HepG2 (cell line): ENCODE measurements around the gene LOXL4. TPM values are rescaled to one million over a fixed set of nuclear protein-coding genes. Genes with fewer than 3 reads are reported as not detected.

Experiments used
- BRCA1 ChIP-seq: sonication (generic); formaldehyde crosslinking; IDR thresholded peaks from 2 replicates; pipeline ENCODE4 v1.4.0; 2020; ENCODE audit warnings: missing genetic modification reagents
- CSRNP1 ChIP-seq: sonication (generic); formaldehyde crosslinking; IDR thresholded peaks from 2 replicates; pipeline ENCODE4 v1.8.1; 2023; ENCODE audit warnings: mild to moderate bottlenecking, missing genetic modification reagents
- DDIT3 ChIP-seq: sonication (generic); formaldehyde crosslinking; IDR thresholded peaks from 2 replicates; pipeline ENCODE4 v1.4.0; 2020; ENCODE audit warnings: mild to moderate bottlenecking, missing genetic modification reagents
- ETV6 ChIP-seq: sonication (generic); formaldehyde crosslinking; conservative IDR thresholded peaks from 2 replicates; pipeline ENCODE4 v1.4.0; 2020; ENCODE audit warnings: missing genetic modification reagents
- HINFP ChIP-seq: sonication (generic); formaldehyde crosslinking; IDR thresholded peaks from 2 replicates; pipeline ENCODE4 v1.4.0; 2020; ENCODE audit warnings: low read depth, mild to moderate bottlenecking, missing genetic modification reagents
- KLF15 ChIP-seq: sonication (generic); formaldehyde crosslinking; IDR thresholded peaks from 2 replicates; pipeline ENCODE4 v1.8.1; 2023; ENCODE audit warnings: borderline replicate concordance, mild to moderate bottlenecking, inconsistent platforms, missing genetic modification reagents, mixed read lengths
- MYPOP ChIP-seq: sonication (generic); formaldehyde crosslinking; IDR thresholded peaks from 2 replicates; pipeline ENCODE4 v1.8.1; 2023; ENCODE audit warnings: mild to moderate bottlenecking, moderate library complexity, missing genetic modification reagents
- PLRG1 ChIP-seq: fragments of 450-650 bp; conservative IDR thresholded peaks from 2 replicates; pipeline ENCODE4 v1.6.1; 2016
- POGK ChIP-seq: sonication (generic); formaldehyde crosslinking; conservative IDR thresholded peaks from 2 replicates; pipeline ENCODE4 v1.8.0; 2022; ENCODE audit warnings: mild to moderate bottlenecking, moderate library complexity, missing genetic modification reagents
- PRPF4 ChIP-seq: fragments of 200-400 bp; formaldehyde crosslinking; IDR thresholded peaks from 2 replicates; pipeline ENCODE4 v1.6.1; 2016; ENCODE audit warnings: low read length, low read depth; ENCODE audit not compliant: poor library complexity, severe bottlenecking
- TEF ChIP-seq: sonication (generic); formaldehyde crosslinking; IDR thresholded peaks from 2 replicates; pipeline ENCODE4 v1.5.0; 2020; ENCODE audit warnings: missing genetic modification reagents
- TP53 ChIP-seq: sonication (generic); formaldehyde crosslinking; conservative IDR thresholded peaks from 2 replicates; pipeline ENCODE4 v1.4.0; 2020; ENCODE audit warnings: missing genetic modification reagents
- YEATS4 ChIP-seq: sonication (generic); formaldehyde crosslinking; IDR thresholded peaks from 2 replicates; pipeline ENCODE4 v1.4.0; 2020; ENCODE audit warnings: missing genetic modification reagents, borderline replicate concordance
- ZMYM3 ChIP-seq: sonication (generic); formaldehyde crosslinking; IDR thresholded peaks from 2 replicates; pipeline ENCODE4 v1.5.1; 2020; ENCODE audit warnings: mild to moderate bottlenecking, missing genetic modification reagents
- ZNF260 ChIP-seq: sonication (generic); formaldehyde crosslinking; IDR thresholded peaks from 2 replicates; pipeline ENCODE4 v1.4.0; 2020; ENCODE audit warnings: missing genetic modification reagents, low read depth, mild to moderate bottlenecking, borderline replicate concordance
- ZNF337 ChIP-seq: sonication (generic); formaldehyde crosslinking; IDR thresholded peaks from 2 replicates; pipeline ENCODE4 v1.5.1; 2020; ENCODE audit warnings: missing genetic modification reagents, low read depth, mild to moderate bottlenecking, borderline replicate concordance
- ZNF441 ChIP-seq: sonication (generic); formaldehyde crosslinking; IDR thresholded peaks from 2 replicates; pipeline ENCODE4 v1.7.0; 2021; ENCODE audit warnings: missing genetic modification reagents, borderline replicate concordance
- ZNF614 ChIP-seq: IDR thresholded peaks from 2 replicates; pipeline ENCODE4 v1.6.1; 2018; ENCODE audit warnings: missing biosample characterization, missing genetic modification reagents, inconsistent platforms, borderline replicate concordance
- ZNF639 ChIP-seq: conservative IDR thresholded peaks from 2 replicates; pipeline ENCODE4 v1.6.1; 2018; ENCODE audit warnings: missing genetic modification reagents
- polyA plus RNA-seq, 8 experiments: library from polyadenylated mRNA; depleted of rRNA in 3 of 8; stranded (reverse) in 7 of 8; unstranded in 1 of 8; fragments of >200 nt; fragmentation: Illumina TruSeq in 4 of 8; extraction: Trizol in 4 of 8; gene quantifications; 2 replicates each; pipeline versions ENCODE4 v1.2.1 to v1.2.3, GENCODE V29; 2011 to 2016; ENCODE audit warnings: low read depth in 4 of 8, missing spikeins in 1 of 8, mixed read lengths in 1 of 8; ENCODE audit not compliant: insufficient read depth in 1 of 8
- total RNA-seq, 5 experiments: library from RNA; depleted of rRNA; stranded (reverse); fragments of >200 nt; fragmentation: Illumina TruSeq; extraction: Trizol; gene quantifications; 2 replicates each; pipeline ENCODE4 v1.2.3, GENCODE V29; 2016; ENCODE audit warnings: low read depth in 1 of 5

The LOXL4 gene
- total and polyA plus RNA-seq, 2 of the 13 experiments (the other 11 are each of a cell fraction or from before 2014, with no cell fraction given) = 8.8 to 21.1 TPM

GRCh38 chr10:98309366-98310355 lies 41.7 kb upstream of the LOXL4 start (continued):
- TF ChIP-seq MYPOP (no peak), PRPF4 (no peak), ZNF337 (no peak), ZNF639 (CRISPR knock-in tag) (no peak), YEATS4 (CRISPR knock-in tag) (no peak), TEF (CRISPR knock-in tag) (no peak), BRCA1 (CRISPR knock-in tag) (no peak), HINFP (CRISPR knock-in tag) (no peak), CSRNP1 (CRISPR knock-in tag) (no peak), ETV6 (no peak), PLRG1 (no peak), TP53 (no peak), ZNF614 (no peak), ZMYM3 (CRISPR knock-in tag) (no peak), DDIT3 (CRISPR knock-in tag) (no peak), POGK (CRISPR knock-in tag) (no peak), ZNF260 (CRISPR knock-in tag) (no peak), ZNF441 (CRISPR knock-in tag) (0 out of 2 replicates have a peak, but pooled peaks have one; percentile 46), KLF15 (CRISPR knock-in tag) (no peak)
